HG03378 (cell line): ENCODE measurements around the gene HNF4A.

Experiments used
- ATAC-seq: cut with Tn5 transposase; IDR thresholded peaks from one replicate; pipeline ENCODE4 v1.9.1; 2021; ENCODE audit warnings: mild to moderate bottlenecking, moderate library complexity; ENCODE audit not compliant: unreplicated experiment

The HNF4A gene

GRCh38 chr20:44390280-44390679 lies 34.8 kb downstream of the HNF4A start:
- ATAC-seq, result no peak

GRCh38 chr20:44392088-44392775 lies 36.7 kb downstream of the HNF4A start:
- ATAC-seq, result no peak

- no peak for ATAC-seq
These were observed 37.5 kb downstream of the HNF4A start for GRCh38 chr20:44392776-44393607.

- ATAC-seq, result no peak
These were observed 38.3 kb downstream of the HNF4A start for GRCh38 chr20:44393608-44394451.

- no peak for ATAC-seq
These were observed 38.9 kb downstream of the HNF4A start for GRCh38 chr20:44394452-44394701.

- ATAC-seq, result no peak
These were observed 39.4 kb downstream of the HNF4A start for GRCh38 chr20:44394702-44395460.

GRCh38 chr20:44395461-44396340 lies 40.2 kb downstream of the HNF4A start:
- no peak for ATAC-seq

GRCh38 chr20:44396369-44397130 lies 41.1 kb downstream of the HNF4A start:
- ATAC-seq, result no peak

GRCh38 chr20:44398335-44398734 lies 42.8 kb downstream of the HNF4A start:
- no peak for ATAC-seq

GRCh38 chr20:44399446-44399845 lies 43.9 kb downstream of the HNF4A start:
- ATAC-seq, result no peak

- no peak for ATAC-seq
These were observed 45.1 kb downstream of the HNF4A start for GRCh38 chr20:44400671-44400969.

- no peak for ATAC-seq
These were observed 45.7 kb downstream of the HNF4A start for GRCh38 chr20:44400970-44401769.

GRCh38 chr20:44401770-44402390 lies 46.4 kb downstream of the HNF4A start:
- no peak for ATAC-seq

GRCh38 chr20:44402391-44403193 lies 47.1 kb downstream of the HNF4A start:
- no peak for ATAC-seq

GRCh38 chr20:44403194-44404112 lies 48.0 kb downstream of the HNF4A start:
- ATAC-seq, result no peak
